Measurements from ENCODE around the gene TMEM63C.

TMEM63C gene

DNA sequence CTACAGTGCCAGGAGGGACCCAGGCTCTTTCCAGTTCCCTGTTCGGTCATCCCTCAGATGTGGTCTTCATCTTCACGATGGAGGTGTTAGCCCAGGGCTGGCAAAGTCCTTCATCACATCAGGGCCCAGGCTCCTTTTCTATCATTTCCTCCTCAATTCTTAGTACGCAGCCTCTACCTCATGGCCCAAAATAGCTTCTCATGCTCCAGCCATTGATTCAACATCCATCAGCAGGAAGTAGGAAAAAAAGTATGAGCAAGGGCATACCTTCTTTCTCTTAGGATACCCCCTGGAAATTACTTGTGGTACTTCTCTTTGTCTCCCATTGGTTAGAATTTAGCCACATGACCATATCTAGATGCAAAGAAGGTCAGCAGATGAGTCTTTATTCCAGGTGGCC lies 27.8 kb upstream of the TMEM63C start:
- no peaks in the 10 kb centered on the region for H3F3A ChIP-seq (ENCODE audit: insufficient read depth, low read length)
- no peak overlapping the region for H2AFZ ChIP-seq (ENCODE audit: low read length)
- H3K4me1 ChIP-seq (ENCODE audit: insufficient read depth, low read length, severe bottlenecking): no peaks in the 10 kb centered on the region
- no peak overlapping the region for H3K4me2 ChIP-seq (ENCODE audit: low read length)
- no peaks in the 10 kb centered on the region for H3K9me3 ChIP-seq (ENCODE audit: low read length)
- no peaks in the 10 kb centered on the region for H3K79me2 ChIP-seq (ENCODE audit: insufficient read depth, low read length)
- TF ChIP-seq, protein P1, sequence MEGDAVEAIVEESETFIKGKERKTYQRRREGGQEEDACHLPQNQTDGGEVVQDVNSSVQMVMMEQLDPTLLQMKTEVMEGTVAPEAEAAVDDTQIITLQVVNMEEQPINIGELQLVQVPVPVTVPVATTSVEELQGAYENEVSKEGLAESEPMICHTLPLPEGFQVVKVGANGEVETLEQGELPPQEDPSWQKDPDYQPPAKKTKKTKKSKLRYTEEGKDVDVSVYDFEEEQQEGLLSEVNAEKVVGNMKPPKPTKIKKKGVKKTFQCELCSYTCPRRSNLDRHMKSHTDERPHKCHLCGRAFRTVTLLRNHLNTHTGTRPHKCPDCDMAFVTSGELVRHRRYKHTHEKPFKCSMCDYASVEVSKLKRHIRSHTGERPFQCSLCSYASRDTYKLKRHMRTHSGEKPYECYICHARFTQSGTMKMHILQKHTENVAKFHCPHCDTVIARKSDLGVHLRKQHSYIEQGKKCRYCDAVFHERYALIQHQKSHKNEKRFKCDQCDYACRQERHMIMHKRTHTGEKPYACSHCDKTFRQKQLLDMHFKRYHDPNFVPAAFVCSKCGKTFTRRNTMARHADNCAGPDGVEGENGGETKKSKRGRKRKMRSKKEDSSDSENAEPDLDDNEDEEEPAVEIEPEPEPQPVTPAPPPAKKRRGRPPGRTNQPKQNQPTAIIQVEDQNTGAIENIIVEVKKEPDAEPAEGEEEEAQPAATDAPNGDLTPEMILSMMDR (IDR thresholded peaks at IDR 0.05; ENCODE audit: low read length): no peak
- TF ChIP-seq EZH2 (IDR thresholded peaks at IDR 0.05; ENCODE audit: borderline replicate concordance, low read length): no peak
- no peak overlapping the region for H3K9ac ChIP-seq (ENCODE audit: low read length)
- H3K27ac ChIP-seq (ENCODE audit: low read depth, low read length, poor library complexity, severe bottlenecking): no peak overlapping the region
- H4K20me1 ChIP-seq (ENCODE audit: insufficient read depth, low read length): no peaks in the 10 kb centered on the region
- no peaks in the 10 kb centered on the region for H3K27me3 ChIP-seq (ENCODE audit: insufficient read depth, low read length)
- H3K36me3 ChIP-seq (ENCODE audit: insufficient read depth, low read length): no peaks in the 10 kb centered on the region
- no peak overlapping the region for H3K4me3 ChIP-seq (ENCODE audit: low read depth, low read length, poor library complexity, severe bottlenecking)
- H3K9me2 ChIP-seq (ENCODE audit: low read depth, low read length): no peaks in the 10 kb centered on the region

DNA sequence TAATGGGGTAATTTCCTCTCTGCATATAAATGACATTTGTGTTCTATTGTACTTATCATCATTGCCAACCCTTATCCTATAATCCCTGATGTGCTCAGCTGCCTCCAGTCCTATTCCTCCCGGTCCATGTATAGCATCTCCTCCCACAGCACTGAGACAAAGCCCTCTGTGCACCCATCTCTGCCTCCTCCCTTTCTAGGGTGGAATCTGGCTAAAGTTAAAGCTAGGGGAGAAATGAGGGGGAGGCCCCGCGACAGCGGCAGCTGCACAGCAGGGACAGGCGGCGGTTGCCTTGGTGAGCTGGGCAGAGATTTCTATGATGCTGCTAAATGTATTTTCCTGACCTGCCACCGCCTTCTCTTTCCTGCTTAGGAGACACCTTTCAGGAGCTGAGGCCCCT lies 27.2 kb upstream of the TMEM63C start:
- no peaks in the 10 kb centered on the region for H3K27me3 ChIP-seq (ENCODE audit: insufficient read depth, low read length)
- no peak overlapping the region for H3K4me2 ChIP-seq (ENCODE audit: low read length)
- H3K4me1 ChIP-seq (ENCODE audit: insufficient read depth, low read length, severe bottlenecking): no peaks in the 10 kb centered on the region
- TF ChIP-seq EZH2 (IDR thresholded peaks at IDR 0.05; ENCODE audit: borderline replicate concordance, low read length): no peak
- TF ChIP-seq, protein P1 (IDR thresholded peaks at IDR 0.05; ENCODE audit: low read length): no peak
- H3K79me2 ChIP-seq (ENCODE audit: insufficient read depth, low read length): no peaks in the 10 kb centered on the region
- no peak overlapping the region for H3K4me3 ChIP-seq (ENCODE audit: low read depth, low read length, poor library complexity, severe bottlenecking)
- no peaks in the 10 kb centered on the region for H3K9me3 ChIP-seq (ENCODE audit: low read length)
- no peaks in the 10 kb centered on the region for H3K9me2 ChIP-seq (ENCODE audit: low read depth, low read length)
- no peak overlapping the region for H3K9ac ChIP-seq (ENCODE audit: low read length)
- no peaks in the 10 kb centered on the region for H4K20me1 ChIP-seq (ENCODE audit: insufficient read depth, low read length)
- H3F3A ChIP-seq (ENCODE audit: insufficient read depth, low read length): no peaks in the 10 kb centered on the region
- no peak overlapping the region for H3K27ac ChIP-seq (ENCODE audit: low read depth, low read length, poor library complexity, severe bottlenecking)
- no peak overlapping the region for H2AFZ ChIP-seq (ENCODE audit: low read length)
- no peaks in the 10 kb centered on the region for H3K36me3 ChIP-seq (ENCODE audit: insufficient read depth, low read length)

DNA sequence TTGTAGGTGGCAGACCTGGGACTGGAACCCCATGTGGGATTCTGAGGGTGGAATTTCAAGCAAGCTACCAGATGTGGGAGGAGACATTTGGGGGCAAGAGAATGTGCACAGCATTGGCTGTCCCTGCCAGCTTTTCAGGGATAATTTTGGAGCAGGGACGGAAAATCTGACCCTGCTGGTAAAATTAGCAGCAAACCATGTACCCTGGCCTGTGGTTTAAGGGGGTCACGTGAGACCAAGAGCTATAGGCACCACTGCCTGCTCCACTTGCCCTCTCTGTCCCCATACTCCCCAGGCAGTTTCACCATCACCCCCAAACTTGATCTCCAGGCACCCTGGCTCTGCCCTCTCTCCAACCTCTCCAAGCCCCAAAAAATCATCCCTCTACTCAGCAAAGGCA lies 26.5 kb upstream of the TMEM63C start:
- H3F3A ChIP-seq (ENCODE audit: insufficient read depth, low read length): no peaks in the 10 kb centered on the region
- TF ChIP-seq, protein P1 (IDR thresholded peaks at IDR 0.05; ENCODE audit: low read length): no peak
- no peak for TF ChIP-seq EZH2 (IDR thresholded peaks at IDR 0.05; ENCODE audit: borderline replicate concordance, low read length)
- H3K9me3 ChIP-seq (ENCODE audit: low read length): no peaks in the 10 kb centered on the region
- no peaks in the 10 kb centered on the region for H3K36me3 ChIP-seq (ENCODE audit: insufficient read depth, low read length)
- no peak overlapping the region for H3K4me3 ChIP-seq (ENCODE audit: low read depth, low read length, poor library complexity, severe bottlenecking)
- H4K20me1 ChIP-seq (ENCODE audit: insufficient read depth, low read length): no peaks in the 10 kb centered on the region
- no peaks in the 10 kb centered on the region for H3K79me2 ChIP-seq (ENCODE audit: insufficient read depth, low read length)
- H3K27ac ChIP-seq (ENCODE audit: low read depth, low read length, poor library complexity, severe bottlenecking): no peak overlapping the region
- no peaks in the 10 kb centered on the region for H3K9me2 ChIP-seq (ENCODE audit: low read depth, low read length)
- no peaks in the 10 kb centered on the region for H3K27me3 ChIP-seq (ENCODE audit: insufficient read depth, low read length)
- H2AFZ ChIP-seq (ENCODE audit: low read length): no peak overlapping the region
- no peak overlapping the region for H3K9ac ChIP-seq (ENCODE audit: low read length)
- no peak overlapping the region for H3K4me2 ChIP-seq (ENCODE audit: low read length)
- H3K4me1 ChIP-seq (ENCODE audit: insufficient read depth, low read length, severe bottlenecking): no peaks in the 10 kb centered on the region

Data from OCI-LY1 (cell line).